ENCODE measurements around the gene NFIA.

GRCh38 chr1:61455400-61455799, 373.0 kb downstream of the NFIA start:
- no peak for TF ChIP-seq POLR2A (IDR thresholded peaks at IDR 0.05)
- no peak for TF ChIP-seq CTCF (IDR thresholded peaks at IDR 0.05)

Data from esophagus squamous epithelium (tissue), 4 donors.